ENCODE data around the gene ZBED3. TPM values are rescaled to one million over a fixed set of nuclear protein-coding genes. Genes with fewer than 3 reads are reported as not detected.

Gene ZBED3
- total RNA-seq, 1 experiment from 2014 or later, result 14.8 TPM

DNA sequence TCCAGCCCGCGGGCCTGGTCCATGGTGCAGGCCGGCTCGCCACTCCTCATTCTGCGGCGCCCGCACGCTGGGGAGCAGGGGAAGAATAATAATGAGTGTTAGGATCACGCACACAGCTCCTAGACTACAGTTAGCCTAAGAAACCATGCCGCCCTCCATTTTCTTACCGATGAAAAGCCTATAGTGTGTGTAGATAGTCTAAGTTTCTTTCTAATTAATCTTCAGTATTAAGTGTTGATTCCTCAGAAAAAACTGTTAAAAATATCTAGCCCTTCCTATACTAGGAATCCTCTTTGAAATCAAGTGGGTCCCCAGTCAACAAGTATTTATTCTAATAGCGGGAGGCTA is 9.3 kb downstream of the ZBED3 start:
- intact Hi-C loops (cut with micrococcal nuclease), result no loop called here
- ChIA-PET POLR2A (interaction anchor here (1.3 kb wide), 1 partner anchor 11 kb away, joined by 3 read pairs; no protein-coding TSS in a partner anchor), CTCF (interaction anchor here (0.5 to 2.4 kb wide), 4 partner anchors 9 to 53 kb away, joined by 3 to 7 read pairs (median 5); partner anchors contain the start of gene ZBED3)
- Mint-ChIP-seq H3K4me1 (ENCODE audit: insufficient read depth, unreplicated experiment) (no peaks in the 10 kb centered on the region), H3K27me3 (ENCODE audit: insufficient read depth, unreplicated experiment) (no peaks in the 10 kb centered on the region), H3K4me3 (ENCODE audit: unreplicated experiment) (no peak overlapping the region), H3K27ac (ENCODE audit: low read depth, unreplicated experiment) (no peak overlapping the region), H3K9me3 (ENCODE audit: unreplicated experiment) (peaks cover 8% of the 10 kb centered on the region), H3K36me3 (ENCODE audit: insufficient read depth, unreplicated experiment) (peaks cover 48% of the 10 kb centered on the region)
- no peak for DNase-seq (ENCODE audit: unreplicated experiment)
- no TSS peak for BruUV-seq (replicated peaks)
- TF ChIP-seq, protein P1, sequence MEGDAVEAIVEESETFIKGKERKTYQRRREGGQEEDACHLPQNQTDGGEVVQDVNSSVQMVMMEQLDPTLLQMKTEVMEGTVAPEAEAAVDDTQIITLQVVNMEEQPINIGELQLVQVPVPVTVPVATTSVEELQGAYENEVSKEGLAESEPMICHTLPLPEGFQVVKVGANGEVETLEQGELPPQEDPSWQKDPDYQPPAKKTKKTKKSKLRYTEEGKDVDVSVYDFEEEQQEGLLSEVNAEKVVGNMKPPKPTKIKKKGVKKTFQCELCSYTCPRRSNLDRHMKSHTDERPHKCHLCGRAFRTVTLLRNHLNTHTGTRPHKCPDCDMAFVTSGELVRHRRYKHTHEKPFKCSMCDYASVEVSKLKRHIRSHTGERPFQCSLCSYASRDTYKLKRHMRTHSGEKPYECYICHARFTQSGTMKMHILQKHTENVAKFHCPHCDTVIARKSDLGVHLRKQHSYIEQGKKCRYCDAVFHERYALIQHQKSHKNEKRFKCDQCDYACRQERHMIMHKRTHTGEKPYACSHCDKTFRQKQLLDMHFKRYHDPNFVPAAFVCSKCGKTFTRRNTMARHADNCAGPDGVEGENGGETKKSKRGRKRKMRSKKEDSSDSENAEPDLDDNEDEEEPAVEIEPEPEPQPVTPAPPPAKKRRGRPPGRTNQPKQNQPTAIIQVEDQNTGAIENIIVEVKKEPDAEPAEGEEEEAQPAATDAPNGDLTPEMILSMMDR (IDR thresholded peaks at IDR 0.05; ENCODE audit: unreplicated experiment), result no peak

DNA sequence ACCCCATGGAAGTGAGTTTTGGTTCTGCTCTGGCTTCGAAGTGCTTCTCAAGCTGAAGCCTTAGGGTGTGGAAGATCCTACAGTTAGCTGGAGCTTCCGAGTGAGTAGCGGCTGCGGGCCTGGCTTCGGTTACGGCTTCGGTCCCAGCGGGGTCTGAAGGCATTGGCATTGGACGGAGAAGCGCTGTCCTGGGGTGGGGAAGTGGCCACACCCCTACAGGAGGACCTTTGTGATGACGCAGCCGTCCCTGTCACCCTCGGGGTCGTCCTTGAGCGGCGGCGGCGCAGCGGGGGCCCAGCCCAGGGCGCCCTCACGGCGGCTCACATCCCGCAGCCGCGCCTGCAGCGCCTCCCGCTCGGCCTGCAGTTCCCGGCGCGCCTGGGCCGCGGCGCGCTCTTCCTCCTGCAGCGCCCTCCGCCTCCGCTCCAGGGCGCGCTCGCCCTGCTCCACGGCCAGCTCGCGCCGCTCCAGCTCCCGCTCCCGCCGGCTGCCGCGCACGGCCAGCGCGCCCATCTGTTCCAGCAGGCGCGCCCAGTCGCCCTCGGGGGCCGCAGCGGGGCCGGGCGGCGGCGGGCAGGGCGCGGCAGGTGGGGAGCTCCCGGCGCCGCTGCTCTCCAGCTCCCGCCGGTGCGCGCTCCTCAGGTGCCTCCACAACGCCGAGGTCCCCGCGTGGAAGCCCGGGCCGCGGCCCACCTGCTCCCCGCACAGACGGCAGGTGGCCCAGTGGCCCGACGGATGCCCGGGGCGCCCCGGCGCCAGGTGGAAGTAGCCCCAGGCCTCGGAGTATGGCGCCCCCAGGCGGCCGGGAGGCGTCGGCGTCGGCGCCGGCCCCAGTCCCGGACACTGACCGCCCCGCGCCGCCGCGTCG is 9.9 kb downstream of the ZBED3 start:
- H3K9me3 Mint-ChIP-seq (ENCODE audit: unreplicated experiment), result peaks cover 2% of the 10 kb centered on the region
- intact Hi-C loops (cut with micrococcal nuclease), result no loop called here
- ChIA-PET CTCF (interaction anchor here (0.5 to 2.4 kb wide), 3 partner anchors 10 to 52 kb away, joined by 3 to 7 read pairs (median 7); partner anchors contain the start of gene ZBED3), POLR2A (no interaction called here)
- no peaks in the 10 kb centered on the region for H3K4me1 Mint-ChIP-seq (ENCODE audit: insufficient read depth, unreplicated experiment)
- no peaks in the 10 kb centered on the region for H3K27me3 Mint-ChIP-seq (ENCODE audit: insufficient read depth, unreplicated experiment)
- H3K4me3 Mint-ChIP-seq (ENCODE audit: unreplicated experiment), result no peak overlapping the region
- no TSS peak for BruUV-seq (replicated peaks)
- H3K36me3 Mint-ChIP-seq (ENCODE audit: insufficient read depth, unreplicated experiment), result peaks cover 48% of the 10 kb centered on the region
- H3K27ac Mint-ChIP-seq (ENCODE audit: low read depth, unreplicated experiment), result no peak overlapping the region
- TF ChIP-seq, protein P1 (IDR thresholded peaks at IDR 0.05; ENCODE audit: unreplicated experiment), result peak; percentile 21
- DNase-seq (ENCODE audit: unreplicated experiment), result peak; percentile 13

DNA sequence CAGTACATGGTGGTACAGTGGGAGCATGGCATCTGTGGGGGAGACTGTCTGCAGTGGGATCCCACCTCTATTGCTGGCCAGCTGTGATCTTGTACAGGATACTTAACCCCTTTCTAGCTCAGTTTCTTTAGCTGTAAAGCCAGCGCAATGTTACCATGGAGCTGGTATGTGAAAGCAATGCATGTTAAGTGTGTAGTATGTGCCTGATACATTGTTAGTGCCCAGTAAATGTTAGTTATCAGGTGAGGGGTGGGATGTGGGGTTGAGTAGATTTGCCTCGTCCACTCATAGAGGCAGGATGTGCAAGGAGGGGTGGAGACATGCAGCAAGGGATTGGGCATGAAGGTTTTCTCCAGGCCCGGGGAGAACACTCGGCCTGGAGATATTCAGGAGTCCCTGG is 12.3 kb downstream of the ZBED3 start:
- no peak for DNase-seq (ENCODE audit: unreplicated experiment)
- Mint-ChIP-seq H3K4me1 (ENCODE audit: insufficient read depth, unreplicated experiment) (no peaks in the 10 kb centered on the region), H3K27me3 (ENCODE audit: insufficient read depth, unreplicated experiment) (no peaks in the 10 kb centered on the region), H3K27ac (ENCODE audit: low read depth, unreplicated experiment) (peak overlapping the region; percentile 29), H3K4me3 (ENCODE audit: unreplicated experiment) (no peak overlapping the region), H3K9me3 (ENCODE audit: unreplicated experiment) (no peaks in the 10 kb centered on the region), H3K36me3 (ENCODE audit: insufficient read depth, unreplicated experiment) (peaks cover 31% of the 10 kb centered on the region)
- ChIA-PET CTCF (interaction anchor here (0.7 kb wide), 1 partner anchor 11 kb away, joined by 4 read pairs; no protein-coding TSS in a partner anchor), POLR2A (no interaction called here)
- TF ChIP-seq, protein P1 (IDR thresholded peaks at IDR 0.05; ENCODE audit: unreplicated experiment), result no peak
- no TSS peak for BruUV-seq (replicated peaks)
- intact Hi-C loops (cut with micrococcal nuclease), result no loop called here

DNA sequence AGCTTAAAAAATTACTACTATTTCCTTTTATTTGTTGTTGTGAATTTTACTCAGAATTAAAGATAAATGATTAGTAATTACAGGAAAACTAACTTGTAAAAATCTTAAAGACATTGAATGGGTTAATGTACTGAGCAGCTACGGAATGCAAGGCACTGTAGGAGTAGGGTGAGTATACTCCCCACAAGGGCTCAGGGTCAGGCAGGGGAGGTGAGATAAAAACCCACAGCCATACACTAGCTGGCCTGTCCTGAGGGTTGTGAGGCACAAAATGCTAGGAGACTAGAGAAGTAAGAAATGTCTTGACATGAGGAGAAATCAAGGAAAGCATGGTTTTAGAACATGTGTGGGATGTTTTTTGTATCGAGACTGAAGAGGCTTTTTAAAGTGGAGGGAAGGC is 13.4 kb downstream of the ZBED3 start:
- H3K27me3 Mint-ChIP-seq (ENCODE audit: insufficient read depth, unreplicated experiment), result no peaks in the 10 kb centered on the region

More for the DNA sequence above, 13.4 kb downstream of the ZBED3 start:
- CTCF ChIA-PET, result no interaction called here
- H3K4me1 Mint-ChIP-seq (ENCODE audit: insufficient read depth, unreplicated experiment), result no peaks in the 10 kb centered on the region
- H3K4me3 Mint-ChIP-seq (ENCODE audit: unreplicated experiment), result no peak overlapping the region
- TF ChIP-seq, protein P1 (IDR thresholded peaks at IDR 0.05; ENCODE audit: unreplicated experiment), result no peak
- intact Hi-C loops (cut with micrococcal nuclease), result no loop called here
- no peak overlapping the region for H3K27ac Mint-ChIP-seq (ENCODE audit: low read depth, unreplicated experiment)
- BruUV-seq (replicated peaks), result no TSS peak
- no peaks in the 10 kb centered on the region for H3K9me3 Mint-ChIP-seq (ENCODE audit: unreplicated experiment)
- POLR2A ChIA-PET, result no interaction called here
- DNase-seq (ENCODE audit: unreplicated experiment), result no peak
- H3K36me3 Mint-ChIP-seq (ENCODE audit: insufficient read depth, unreplicated experiment), result peaks cover 39% of the 10 kb centered on the region
